ENCODE results near the gene TGFB3. TPM values are rescaled to one million over a fixed set of nuclear protein-coding genes. Genes with fewer than 3 reads are reported as not detected.
A peak's percentile ranks its signal among the peaks of the same experiment; 100 is the strongest.
"Not testable (repeated sequence)": the region's sequence is repeated elsewhere in the genome, so short reads cannot be mapped to it uniquely, and the experiment has no call there.

The TGFB3 gene
- total RNA-seq (2014; rRNA removed) = 2.4 and 3.2 TPM in 2 replicates
- 1.9 TPM for polyA plus RNA-seq (2012)

GRCh38 chr14:75981426-75982265 lies at the start of gene TGFB3:
TGFB3 (minus strand) TSS chr14:75981995; CDS start chr14:75980893, 1,102 bp downstream.
- DNase-seq (ENCODE audit: low read depth) = peak; percentile 93

GRCh38 chr14:76024211-76024907 lies 42.6 kb upstream of the TGFB3 start:
- no peak for DNase-seq (ENCODE audit: low read depth)

GRCh38 chr14:76023757-76024156 lies 42.0 kb upstream of the TGFB3 start:
- no peak for DNase-seq (ENCODE audit: low read depth)

- DNase-seq (ENCODE audit: low read depth) = no peak
Observed at GRCh38 chr14:76022991-76023390, 41.2 kb upstream of the TGFB3 start.

- DNase-seq (ENCODE audit: low read depth) = no peak
Observed at GRCh38 chr14:76019676-76020075, 37.9 kb upstream of the TGFB3 start.

- peak; percentile 10 for DNase-seq (ENCODE audit: low read depth)
Observed at GRCh38 chr14:76015668-76016067, 33.9 kb upstream of the TGFB3 start.

- DNase-seq (ENCODE audit: low read depth) = no peak
Observed at GRCh38 chr14:76015191-76015590, 33.4 kb upstream of the TGFB3 start.

- no peak for DNase-seq (ENCODE audit: low read depth)
Observed at GRCh38 chr14:76012354-76012753, 30.6 kb upstream of the TGFB3 start.

GRCh38 chr14:76011930-76012329 lies 30.1 kb upstream of the TGFB3 start:
- DNase-seq (ENCODE audit: low read depth) = no peak

GRCh38 chr14:76009627-76010026 lies 27.8 kb upstream of the TGFB3 start:
- not testable (repeated sequence) for DNase-seq (ENCODE audit: low read depth)

- DNase-seq (ENCODE audit: low read depth) = peak; percentile 30
Observed at GRCh38 chr14:76007852-76008251, 26.1 kb upstream of the TGFB3 start.

GRCh38 chr14:76007379-76007778 lies 25.6 kb upstream of the TGFB3 start:
- no peak for DNase-seq (ENCODE audit: low read depth)

- no peak for DNase-seq (ENCODE audit: low read depth)
Observed at GRCh38 chr14:76006253-76006652, 24.5 kb upstream of the TGFB3 start.

- DNase-seq (ENCODE audit: low read depth) = no peak
Observed at GRCh38 chr14:76002383-76002782, 20.6 kb upstream of the TGFB3 start.

- DNase-seq (ENCODE audit: low read depth) = no peak
Observed at GRCh38 chr14:75999511-76000190, 17.9 kb upstream of the TGFB3 start.

- DNase-seq (ENCODE audit: low read depth) = no peak
Observed at GRCh38 chr14:75996488-75996887, 14.7 kb upstream of the TGFB3 start.

GRCh38 chr14:75995372-75996041 lies 13.7 kb upstream of the TGFB3 start:
- peak; percentile 89 for DNase-seq (ENCODE audit: low read depth)

GRCh38 chr14:75993567-75994041 lies 11.8 kb upstream of the TGFB3 start:
- no peak for DNase-seq (ENCODE audit: low read depth)

GRCh38 chr14:75991753-75992152 lies 10.0 kb upstream of the TGFB3 start:
- no peak for DNase-seq (ENCODE audit: low read depth)

- no peak for DNase-seq (ENCODE audit: low read depth)
Observed at GRCh38 chr14:75990297-75990696, 8.5 kb upstream of the TGFB3 start.

- peak; percentile 71 for DNase-seq (ENCODE audit: low read depth)
Observed at GRCh38 chr14:75989134-75989533, 7.3 kb upstream of the TGFB3 start.

Measured in LHCN-M2 (cell line).